ENCODE data around the gene CARD11.

CARD11 gene

GRCh38 chr7:2928256-2928612 is 115.4 kb downstream of the CARD11 start:
- TF ChIP-seq, protein P1, sequence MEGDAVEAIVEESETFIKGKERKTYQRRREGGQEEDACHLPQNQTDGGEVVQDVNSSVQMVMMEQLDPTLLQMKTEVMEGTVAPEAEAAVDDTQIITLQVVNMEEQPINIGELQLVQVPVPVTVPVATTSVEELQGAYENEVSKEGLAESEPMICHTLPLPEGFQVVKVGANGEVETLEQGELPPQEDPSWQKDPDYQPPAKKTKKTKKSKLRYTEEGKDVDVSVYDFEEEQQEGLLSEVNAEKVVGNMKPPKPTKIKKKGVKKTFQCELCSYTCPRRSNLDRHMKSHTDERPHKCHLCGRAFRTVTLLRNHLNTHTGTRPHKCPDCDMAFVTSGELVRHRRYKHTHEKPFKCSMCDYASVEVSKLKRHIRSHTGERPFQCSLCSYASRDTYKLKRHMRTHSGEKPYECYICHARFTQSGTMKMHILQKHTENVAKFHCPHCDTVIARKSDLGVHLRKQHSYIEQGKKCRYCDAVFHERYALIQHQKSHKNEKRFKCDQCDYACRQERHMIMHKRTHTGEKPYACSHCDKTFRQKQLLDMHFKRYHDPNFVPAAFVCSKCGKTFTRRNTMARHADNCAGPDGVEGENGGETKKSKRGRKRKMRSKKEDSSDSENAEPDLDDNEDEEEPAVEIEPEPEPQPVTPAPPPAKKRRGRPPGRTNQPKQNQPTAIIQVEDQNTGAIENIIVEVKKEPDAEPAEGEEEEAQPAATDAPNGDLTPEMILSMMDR (conservative IDR thresholded peaks at IDR 0.05) = no peak
- TF ChIP-seq ZFX (IDR thresholded peaks at IDR 0.05) = no peak
- no peak overlapping the region for H3K27ac ChIP-seq

- no peak for TF ChIP-seq ZFX (IDR thresholded peaks at IDR 0.05)
- TF ChIP-seq, protein P1 (conservative IDR thresholded peaks at IDR 0.05) = no peak
- H3K27ac ChIP-seq = no peak overlapping the region
Observed at GRCh38 chr7:2927592-2927991, 116.1 kb downstream of the CARD11 start.

DNA sequence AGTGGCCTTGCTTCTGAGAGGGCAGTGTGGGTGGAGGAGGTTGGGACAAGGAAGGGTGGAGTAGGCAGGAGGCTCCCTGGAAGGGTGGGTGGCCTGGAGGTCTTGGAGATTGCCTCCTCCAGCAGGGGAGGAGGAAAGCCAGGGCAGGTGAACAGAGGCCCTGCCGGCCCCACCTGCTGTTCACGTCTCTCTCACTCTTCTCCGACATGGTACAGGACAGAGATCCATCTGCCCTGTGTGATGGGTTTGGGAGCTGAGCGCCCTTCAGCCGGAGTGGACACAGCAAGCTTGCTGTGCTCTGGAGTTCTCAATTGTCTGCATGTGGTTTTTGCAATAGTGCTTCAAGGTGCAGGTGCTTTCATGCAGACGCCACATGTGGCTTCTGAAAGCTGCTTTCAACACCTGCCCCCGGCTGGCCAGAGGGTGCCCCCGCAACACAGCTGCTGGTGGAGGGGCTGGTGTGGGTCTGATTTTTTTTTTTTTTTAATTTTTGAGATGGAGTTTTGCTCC is 116.7 kb downstream of the CARD11 start:
- H3K27ac ChIP-seq = no peak overlapping the region
- TF ChIP-seq, protein P1 (conservative IDR thresholded peaks at IDR 0.05) = no peak
- no peak for TF ChIP-seq ZFX (IDR thresholded peaks at IDR 0.05)

DNA sequence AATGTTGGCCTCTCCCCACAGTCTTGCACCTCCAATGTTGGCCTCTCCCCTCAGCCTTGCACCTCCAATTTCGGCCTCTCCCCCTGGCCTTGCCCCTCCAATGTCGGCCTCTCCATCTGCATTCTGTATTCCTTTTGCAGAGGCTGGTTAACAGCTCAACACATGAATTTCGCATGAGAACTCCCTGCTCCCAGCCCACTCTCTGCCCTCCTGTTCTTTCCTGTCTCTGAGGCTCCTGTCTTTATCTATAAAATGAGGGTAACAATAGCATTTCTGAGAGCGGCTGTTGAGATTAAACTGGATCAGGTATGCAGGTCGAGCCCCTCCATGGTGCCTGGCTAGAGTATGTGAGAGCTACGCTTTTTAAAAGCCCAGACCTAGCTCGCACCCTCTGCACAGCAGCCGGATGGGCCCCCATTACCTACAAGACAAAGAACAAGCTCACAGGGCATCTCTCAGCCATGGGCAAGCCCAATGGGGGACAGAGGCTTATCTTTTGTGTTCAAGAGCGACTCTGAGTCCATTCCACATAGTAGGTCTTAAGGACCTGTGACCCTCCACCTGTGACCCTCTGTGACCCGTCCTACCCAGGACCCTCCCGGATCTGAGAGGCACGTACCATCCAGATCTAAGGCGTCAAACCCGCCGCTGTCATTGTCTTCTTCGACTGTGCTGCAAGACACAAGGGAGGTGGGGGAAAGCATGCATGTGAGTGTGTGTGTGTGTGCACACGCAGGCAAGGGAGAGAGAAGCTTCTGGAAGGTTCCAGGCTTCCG is 117.4 kb downstream of the CARD11 start:
- no peak for TF ChIP-seq ZFX (IDR thresholded peaks at IDR 0.05)
- TF ChIP-seq, protein P1 (conservative IDR thresholded peaks at IDR 0.05) = no peak
- H3K27ac ChIP-seq = no peak overlapping the region

GRCh38 chr7:2924866-2925840 is 118.5 kb downstream of the CARD11 start:
- no peak overlapping the region for H3K27ac ChIP-seq

DNA sequence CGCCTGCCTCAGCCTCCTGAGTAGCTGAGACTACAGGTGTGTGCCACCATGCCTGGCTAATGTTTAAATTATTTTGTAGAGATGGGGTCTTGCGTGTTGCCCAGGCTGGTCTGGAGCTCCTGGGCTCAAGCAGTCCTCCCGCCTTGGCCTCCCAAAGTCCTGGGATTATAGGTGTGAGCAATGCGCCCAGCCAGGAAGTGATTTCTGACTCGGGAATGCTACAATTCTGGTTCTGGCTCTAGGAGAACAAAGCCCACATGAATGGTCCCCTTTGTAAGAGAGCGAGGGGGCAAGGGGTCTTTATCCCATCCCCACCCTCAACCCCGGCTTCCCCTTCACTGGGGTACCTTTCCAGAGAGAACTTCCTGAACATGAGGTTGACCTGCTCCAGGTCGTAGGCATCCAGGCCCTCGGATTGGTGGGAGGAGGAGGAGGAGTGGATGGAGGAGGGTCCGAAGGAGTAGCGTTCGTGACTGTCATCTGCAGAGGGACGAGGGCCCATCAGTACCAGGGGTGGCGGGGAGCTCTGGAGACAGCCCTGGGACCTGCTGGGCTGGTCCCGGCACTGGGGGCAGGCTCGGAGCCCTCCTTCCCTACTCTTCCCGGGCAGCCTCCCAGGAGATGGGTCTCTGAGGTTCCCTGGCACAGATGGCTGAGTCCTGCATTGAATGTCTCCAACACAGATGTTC is 119.6 kb downstream of the CARD11 start:
- no peak for TF ChIP-seq ZFX (IDR thresholded peaks at IDR 0.05)
- TF ChIP-seq, protein P1 (conservative IDR thresholded peaks at IDR 0.05) = no peak
- no peak overlapping the region for H3K27ac ChIP-seq

More at GRCh38 chr7:2924866-2925840, 118.5 kb downstream of the CARD11 start:
- TF ChIP-seq, protein P1 (conservative IDR thresholded peaks at IDR 0.05) = no peak
- no peak for TF ChIP-seq ZFX (IDR thresholded peaks at IDR 0.05)
